Sigmoid colon (tissue), 4 donors: ENCODE results near the gene C4BPA.

Source experiments
- CTCF ChIP-seq, 4 experiments: fragments of 450-650 bp in 3 of 4; fragments of 200-600 bp in 1 of 4; IDR thresholded peaks; one replicate each; pipeline ENCODE4 v1.5.1; 2016 to 2019; ENCODE audit warnings: antibody characterized with exemption in 4 of 4, mild to moderate bottlenecking in 3 of 4, moderate library complexity in 2 of 4
- EP300 ChIP-seq, 4 donors: sonication (generic); formaldehyde crosslinking; IDR thresholded peaks; one replicate each; pipeline ENCODE4 v1.6.1; 2017; ENCODE audit warnings: antibody characterized with exemption in 4 of 4

- TF ChIP-seq CTCF (IDR thresholded peaks at IDR 0.05) (no peak), EP300 (IDR thresholded peaks at IDR 0.05) (no peak)
These were observed 22.2 kb upstream of the C4BPA start for GRCh38 chr1:207081806-207082205.
